WTC11 (cell line): ENCODE results near the gene SLC48A1. TPM values are rescaled to one million over a fixed set of nuclear protein-coding genes. Genes with fewer than 3 reads are reported as not detected.
A peak's percentile ranks its signal among the peaks of the same experiment; 100 is the strongest.

Source experiments
- ATAC-seq: fragments of 200-7000 bp; cut with Tn5 transposase; 2 replicates; pipeline ENCODE4 v1.10.0; 2021; ENCODE audit warnings: mild to moderate bottlenecking, moderate library complexity
- CTCF ChIA-PET: fragments of 300-600 bp; sonication (Branson Sonifier 250); formaldehyde crosslinking; loops from one replicate; lab custom pipeline; 2021; ENCODE audit warnings: antibody characterized with exemption; lab: Charles Lee
- POLR2A ChIA-PET: fragments of 350-600 bp; sonication (Branson Sonifier 250); formaldehyde crosslinking; loops from one replicate; lab custom pipeline; 2021; ENCODE audit warnings: antibody characterized with exemption; lab: Charles Lee
- DNase-seq: peaks from one replicate; pipeline ENCODE4 v3.0.0; 2021; ENCODE audit warnings: low spot score
- H3K27ac Mint-ChIP-seq: 2 replicates; pipeline ENCODE4 v1.8.0; 2021; ENCODE audit warnings: mixed read lengths
- H3K27me3 Mint-ChIP-seq: 2 replicates; pipeline ENCODE4 v1.8.0; 2021; ENCODE audit warnings: low read depth, mild to moderate bottlenecking, moderate library complexity, mixed read lengths
- H3K36me3 Mint-ChIP-seq: 2 replicates; pipeline ENCODE4 v1.8.0; 2021; ENCODE audit warnings: mixed read lengths
- H3K4me1 Mint-ChIP-seq: 2 replicates; pipeline ENCODE4 v1.8.0; 2022; ENCODE audit warnings: mixed read lengths
- H3K4me3 Mint-ChIP-seq: 2 replicates; pipeline ENCODE4 v1.8.0; 2021; ENCODE audit warnings: mild to moderate bottlenecking, moderate library complexity, mixed read lengths
- H3K9me3 Mint-ChIP-seq: 2 replicates; pipeline ENCODE4 v1.8.0; 2021; ENCODE audit warnings: mixed read lengths
- ESRRA ChIP-seq: sonication (generic); formaldehyde crosslinking; IDR thresholded peaks from 2 replicates; pipeline ENCODE4 v1.8.1; 2022; ENCODE audit warnings: mild to moderate bottlenecking, missing genetic modification reagents, borderline replicate concordance
- ETV6 ChIP-seq: sonication (generic); formaldehyde crosslinking; IDR thresholded peaks from 2 replicates; pipeline ENCODE4 v1.8.1; 2022; ENCODE audit warnings: mild to moderate bottlenecking, missing genetic modification reagents
- HMGXB4 ChIP-seq: sonication (generic); formaldehyde crosslinking; IDR thresholded peaks from 2 replicates; pipeline ENCODE4 v1.8.1; 2023; ENCODE audit warnings: mild to moderate bottlenecking, moderate library complexity, missing genetic modification reagents
- MAX ChIP-seq: sonication (generic); formaldehyde crosslinking; IDR thresholded peaks from 2 replicates; pipeline ENCODE4 v1.8.0; 2022; ENCODE audit warnings: mild to moderate bottlenecking, missing genetic modification reagents
- MXD4 ChIP-seq: fragments of 250-450 bp; sonication (Bioruptor Pico); IDR thresholded peaks from 2 replicates; pipeline ENCODE4 v1.8.0; 2021; ENCODE audit warnings: mild to moderate bottlenecking, moderate library complexity, borderline replicate concordance
- NFYB ChIP-seq: sonication (generic); formaldehyde crosslinking; conservative IDR thresholded peaks from 2 replicates; pipeline ENCODE4 v1.8.0; 2022; ENCODE audit warnings: low read depth, missing genetic modification reagents
- TEAD1 ChIP-seq: sonication (generic); formaldehyde crosslinking; IDR thresholded peaks from 2 replicates; pipeline ENCODE4 v1.8.0; 2022; ENCODE audit warnings: mild to moderate bottlenecking, missing genetic modification reagents
- ZMAT4 ChIP-seq: fragments of 250-450 bp; sonication (Bioruptor Pico); IDR thresholded peaks from 2 replicates; pipeline ENCODE4 v1.9.0; 2021; ENCODE audit warnings: mild to moderate bottlenecking
- ZNF121 ChIP-seq: sonication (generic); formaldehyde crosslinking; IDR thresholded peaks from 2 replicates; pipeline ENCODE4 v1.8.0; 2023; ENCODE audit warnings: missing genetic modification reagents
- ZNF232 ChIP-seq: sonication (generic); formaldehyde crosslinking; IDR thresholded peaks from 2 replicates; pipeline ENCODE4 v1.8.0; 2022; ENCODE audit warnings: mild to moderate bottlenecking, missing genetic modification reagents
- ZNF423 ChIP-seq: fragments of 250-450 bp; sonication (Bioruptor Pico); IDR thresholded peaks from 2 replicates; pipeline ENCODE4 v2.1.2; 2022; ENCODE audit warnings: mild to moderate bottlenecking, moderate library complexity
- ZNF671 ChIP-seq: fragments of 250-450 bp; sonication (Bioruptor Pico); IDR thresholded peaks from 2 replicates; pipeline ENCODE4 v1.8.0; 2021; ENCODE audit warnings: mild to moderate bottlenecking
- total RNA-seq: library from RNA; stranded (reverse); gene quantifications from 3 replicates; pipeline ENCODE4 v1.2.3, GENCODE V29; 2021
- TF ChIP-seq, protein P1 (sequence below): fragments of 250-450 bp; sonication (Bioruptor Pico); conservative IDR thresholded peaks from 2 replicates; pipeline ENCODE4 v1.9.0; 2021; ENCODE audit warnings: mild to moderate bottlenecking
- TF ChIP-seq, protein P2 (sequence below): sonication (generic); formaldehyde crosslinking; IDR thresholded peaks from 2 replicates; pipeline ENCODE4 v1.8.0; 2022; ENCODE audit warnings: mild to moderate bottlenecking, missing genetic modification reagents
- TF ChIP-seq, protein P3 (sequence below): sonication (generic); formaldehyde crosslinking; IDR thresholded peaks from 2 replicates; pipeline ENCODE4 v1.8.0; 2023; ENCODE audit warnings: missing genetic modification reagents

The SLC48A1 gene
- total RNA-seq, 1 experiment from 2014 or later: 13.8 TPM

DNA sequence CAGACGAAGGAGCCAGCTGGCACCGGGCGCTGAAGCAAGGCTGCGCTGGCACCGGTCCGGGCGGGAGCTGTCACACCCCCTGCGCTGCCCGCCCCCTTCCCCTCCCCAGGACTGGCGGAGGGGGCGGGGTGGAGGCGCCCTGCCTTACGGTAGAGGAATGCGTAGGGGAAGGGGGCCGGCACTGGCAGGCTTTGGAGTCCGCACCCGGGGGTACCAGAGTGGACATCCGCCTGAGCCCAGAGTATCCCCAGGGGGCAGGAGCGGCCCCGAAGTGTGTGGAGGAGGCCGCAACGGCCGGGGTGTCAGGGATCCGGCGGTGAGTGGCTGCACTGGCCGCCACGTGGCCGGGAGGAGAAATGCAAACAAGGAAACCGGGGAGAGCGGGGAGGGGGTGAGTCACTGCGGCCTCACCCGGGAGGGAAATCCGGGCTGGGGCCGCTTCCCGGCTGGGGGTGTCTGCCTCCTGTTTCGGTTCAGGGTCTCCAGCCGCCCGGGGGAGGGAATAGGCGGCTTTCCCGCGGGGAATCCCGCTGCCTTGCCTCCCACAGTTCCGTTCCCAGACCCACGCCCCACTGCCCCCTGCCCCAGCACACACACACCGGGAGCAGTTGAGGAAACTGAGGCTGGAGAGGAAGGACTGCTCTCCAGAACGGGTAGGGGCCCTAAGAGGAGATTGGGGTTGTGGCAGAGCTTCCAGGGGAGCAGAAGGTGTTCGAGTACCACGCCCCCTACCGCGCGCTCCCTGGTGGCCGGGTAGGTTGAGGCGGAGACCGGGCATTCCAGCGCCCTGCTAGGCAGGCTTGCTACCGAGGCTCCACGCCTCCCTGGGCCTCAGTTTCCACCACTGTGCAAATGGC lies 14.0 kb upstream of the SLC48A1 start, which contains the start of gene RAPGEF3 (continued):
- TF ChIP-seq ZNF121 (CRISPR knock-in tag) (no peak), HMGXB4 (0 out of 2 replicates have a peak, but pooled peaks have one; percentile 68), ZNF423 (CRISPR knock-in tag) (peak; percentile 57; the same call in 1 of the 2 replicates)

- Mint-ChIP-seq H3K9me3 (no peaks in the 10 kb centered on the region), H3K4me1 (peaks cover 27% of the 10 kb centered on the region), H3K27me3 (peaks cover 3% of the 10 kb centered on the region; the same call in 1 of the 2 replicates), H3K4me3 (no peak overlapping the region), H3K27ac (no peak overlapping the region), H3K36me3 (no peaks in the 10 kb centered on the region)
- ATAC-seq: no peak
- no peak for TF ChIP-seq TEAD1 (CRISPR knock-in tag)
- TF ChIP-seq MAX (CRISPR knock-in tag): no peak
- TF ChIP-seq ETV6 (CRISPR knock-in tag): no peak
- TF ChIP-seq, protein P1, sequence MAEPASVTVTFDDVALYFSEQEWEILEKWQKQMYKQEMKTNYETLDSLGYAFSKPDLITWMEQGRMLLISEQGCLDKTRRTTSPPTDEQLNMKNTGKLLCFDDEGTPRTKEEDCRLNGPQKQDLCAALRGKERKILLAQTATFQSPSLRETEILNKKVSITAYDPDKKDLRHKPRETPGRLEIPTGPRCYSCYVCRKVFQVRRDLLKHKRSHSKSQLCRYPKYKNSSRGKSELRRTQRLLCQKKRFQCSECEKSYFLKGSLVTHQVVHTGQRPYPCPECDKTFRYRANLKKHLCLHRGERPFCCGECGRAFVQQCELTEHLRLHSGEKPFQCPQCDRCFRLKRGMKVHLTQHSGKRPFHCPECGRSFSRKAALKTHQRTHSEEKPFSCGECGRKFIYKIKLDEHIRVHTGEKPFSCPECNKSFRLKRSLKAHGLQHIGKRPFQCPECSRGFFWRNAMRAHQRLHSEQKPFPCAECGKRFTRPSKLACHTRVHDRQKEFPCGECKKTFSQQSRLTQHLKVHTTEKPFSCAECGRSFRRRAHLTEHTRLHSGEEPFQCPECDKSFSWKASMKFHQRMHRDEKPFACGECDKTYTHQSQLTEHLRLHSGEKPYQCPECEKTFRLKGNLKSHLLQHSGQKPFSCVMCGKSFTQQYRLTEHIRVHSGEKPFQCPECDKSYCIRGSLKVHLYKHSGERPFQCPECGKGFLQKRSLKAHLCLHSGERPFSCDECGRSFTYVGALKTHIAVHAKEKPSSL (CRISPR knock-in tag): no peak
- TF ChIP-seq, protein P2, sequence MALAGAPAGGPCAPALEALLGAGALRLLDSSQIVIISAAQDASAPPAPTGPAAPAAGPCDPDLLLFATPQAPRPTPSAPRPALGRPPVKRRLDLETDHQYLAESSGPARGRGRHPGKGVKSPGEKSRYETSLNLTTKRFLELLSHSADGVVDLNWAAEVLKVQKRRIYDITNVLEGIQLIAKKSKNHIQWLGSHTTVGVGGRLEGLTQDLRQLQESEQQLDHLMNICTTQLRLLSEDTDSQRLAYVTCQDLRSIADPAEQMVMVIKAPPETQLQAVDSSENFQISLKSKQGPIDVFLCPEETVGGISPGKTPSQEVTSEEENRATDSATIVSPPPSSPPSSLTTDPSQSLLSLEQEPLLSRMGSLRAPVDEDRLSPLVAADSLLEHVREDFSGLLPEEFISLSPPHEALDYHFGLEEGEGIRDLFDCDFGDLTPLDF: no peak
- CTCF ChIA-PET: interaction anchor here (0.6 to 2.7 kb wide), 7 partner anchors 9 to 76 kb away, joined by 4 to 43 read pairs (median 5); partner anchors contain the start of gene SLC48A1
- DNase-seq: no peak
- POLR2A ChIA-PET: no interaction called here
These were observed 10.1 kb upstream of the SLC48A1 start for GRCh38 chr12:47762850-47763465.

DNA sequence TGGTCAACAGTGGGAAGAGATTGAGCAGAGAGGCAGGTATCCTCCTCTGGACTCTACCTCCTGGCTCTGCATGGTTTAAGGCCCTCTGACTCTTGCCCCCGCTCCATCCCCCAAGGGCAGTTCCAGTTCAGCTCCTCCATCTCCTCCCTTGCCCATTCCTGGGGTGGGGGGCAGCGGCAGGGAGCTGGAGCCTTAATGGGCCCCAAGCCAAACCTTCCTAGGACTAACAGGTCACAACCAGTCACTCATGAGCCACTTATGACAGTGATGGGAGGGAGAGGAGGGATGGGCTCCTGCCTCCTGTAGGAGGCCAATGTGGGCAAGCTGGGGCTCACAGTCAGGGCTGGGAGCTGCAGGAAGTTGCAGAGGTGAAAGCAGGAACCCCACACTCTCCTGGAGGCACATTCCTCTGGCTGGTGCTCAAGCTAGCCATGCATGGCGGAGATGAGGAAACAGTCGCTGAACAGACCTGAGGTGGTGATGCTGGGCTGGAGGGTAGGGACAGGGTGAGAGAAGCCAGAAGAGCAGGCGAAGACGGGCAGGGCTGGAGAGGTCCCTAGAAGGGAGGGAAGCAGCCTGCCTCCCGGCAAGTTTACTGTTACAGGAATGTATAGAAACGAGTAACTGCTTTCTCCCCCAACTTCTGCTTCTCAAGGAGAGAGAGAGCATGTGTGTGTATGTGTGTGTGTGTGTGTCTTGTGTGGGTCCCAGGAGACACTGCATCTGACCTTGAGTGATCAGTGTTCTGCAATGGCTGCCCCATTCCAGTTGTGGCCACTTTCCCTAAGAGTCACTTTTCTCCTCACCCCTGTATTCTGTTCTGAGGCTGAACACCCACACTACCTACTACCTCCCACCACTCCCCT lies 9.3 kb upstream of the SLC48A1 start:
- Mint-ChIP-seq H3K36me3 (no peaks in the 10 kb centered on the region), H3K9me3 (no peaks in the 10 kb centered on the region), H3K27ac (no peak overlapping the region), H3K27me3 (peaks cover 3% of the 10 kb centered on the region; the same call in 1 of the 2 replicates), H3K4me3 (no peak overlapping the region), H3K4me1 (peaks cover 22% of the 10 kb centered on the region)
- DNase-seq (no peak), ATAC-seq (no peak)
- CTCF ChIA-PET: interaction anchor here (1.1 to 2.7 kb wide), 5 partner anchors 9 to 75 kb away, joined by 5 to 43 read pairs (median 13); partner anchors contain the start of gene SLC48A1
- POLR2A ChIA-PET: interaction anchor here (0.5 kb wide), 1 partner anchor 78 kb away, joined by 4 read pairs; no protein-coding TSS in a partner anchor
- TF ChIP-seq MXD4 (CRISPR knock-in tag) (no peak), ZNF671 (CRISPR knock-in tag) (no peak), NFYB (no peak), ESRRA (CRISPR knock-in tag) (no peak), ZMAT4 (CRISPR knock-in tag) (no peak), HMGXB4 (no peak), ZNF232 (CRISPR knock-in tag) (no peak)
- TF ChIP-seq, protein P2: no peak
- TF ChIP-seq, protein P3, sequence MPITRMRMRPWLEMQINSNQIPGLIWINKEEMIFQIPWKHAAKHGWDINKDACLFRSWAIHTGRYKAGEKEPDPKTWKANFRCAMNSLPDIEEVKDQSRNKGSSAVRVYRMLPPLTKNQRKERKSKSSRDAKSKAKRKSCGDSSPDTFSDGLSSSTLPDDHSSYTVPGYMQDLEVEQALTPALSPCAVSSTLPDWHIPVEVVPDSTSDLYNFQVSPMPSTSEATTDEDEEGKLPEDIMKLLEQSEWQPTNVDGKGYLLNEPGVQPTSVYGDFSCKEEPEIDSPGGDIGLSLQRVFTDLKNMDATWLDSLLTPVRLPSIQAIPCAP (CRISPR knock-in tag): no peak
